GM10248 (cell line): Measurements from ENCODE around the gene HIF1A.
"Not testable (repeated sequence)": the region's sequence is repeated elsewhere in the genome, so short reads cannot be mapped to it uniquely, and the experiment has no call there.

ENCODE experiments used
- CTCF ChIA-PET: fragments of 300-600 bp; sonication (Branson Sonifier 250); formaldehyde crosslinking; extraction: SDS; loops from one replicate; lab custom pipeline; 2021; ENCODE audit warnings: antibody characterized with exemption; lab: Yijun Ruan, JAX
- POLR2A ChIA-PET: fragments of 350-650 bp; sonication (Branson Sonifier 250); formaldehyde crosslinking; extraction: SDS; loops from one replicate; lab custom pipeline; 2020; ENCODE audit warnings: antibody characterized with exemption; lab: Yijun Ruan, JAX
- DNase-seq: peaks from one replicate; pipeline ENCODE4 v3.0.0; 2012; ENCODE audit errors: extremely low spot score
- CTCF ChIP-seq: IDR thresholded peaks from 2 replicates; pipeline ENCODE4 v1.5.1; 2012; ENCODE audit warnings: mild to moderate bottlenecking, low read depth; ENCODE audit errors: extremely low read depth, missing control alignments, control extremely low read depth

The HIF1A gene

GRCh38 chr14:61703342-61704129 lies 8.2 kb downstream of the HIF1A start:
- no peak for TF ChIP-seq CTCF
- ChIA-PET POLR2A (interaction anchor here (0.8 kb wide), 1 partner anchor 10 kb away, joined by 3 read pairs; no protein-coding TSS in a partner anchor), CTCF (interaction anchor here (1.4 to 1.6 kb wide), 2 partner anchors 10 to 25 kb away, joined by 3 read pairs; no protein-coding TSS in a partner anchor)
- no peak for DNase-seq

GRCh38 chr14:61704554-61704953 lies 9.2 kb downstream of the HIF1A start:
- DNase-seq, result no peak
- ChIA-PET POLR2A (no interaction called here), CTCF (interaction anchor here (1.6 kb wide), 1 partner anchor 9 kb away, joined by 3 read pairs; no protein-coding TSS in a partner anchor)
- no peak for TF ChIP-seq CTCF

- ChIA-PET POLR2A (interaction anchor here (1.5 kb wide), 1 partner anchor 14 kb away, joined by 5 read pairs; no protein-coding TSS in a partner anchor), CTCF (interaction anchor here (0.9 to 1.7 kb wide), 2 partner anchors 10 kb away, joined by 3 to 7 read pairs; partner anchors contain the start of gene HIF1A)
- no peak for DNase-seq
- TF ChIP-seq CTCF, result no peak
Measured at GRCh38 chr14:61705017-61705416, 9.7 kb downstream of the HIF1A start.

GRCh38 chr14:61706096-61706690 lies 10.9 kb downstream of the HIF1A start:
- POLR2A ChIA-PET, result interaction anchor here (0.8 to 1.5 kb wide), 2 partner anchors 11 to 13 kb away, joined by 4 to 5 read pairs; partner anchors contain the start of gene HIF1A
- no peak for TF ChIP-seq CTCF
- no peak for DNase-seq
- CTCF ChIA-PET, result interaction anchor here (0.9 to 1.8 kb wide), 8 partner anchors 9 to 275 kb away, joined by 3 to 7 read pairs (median 3); partner anchors contain the start of gene HIF1A

- DNase-seq, POLR2A ChIA-PET, CTCF ChIA-PET: not testable (repeated sequence)
Measured at GRCh38 chr14:61707774-61708173, 12.5 kb downstream of the HIF1A start.

GRCh38 chr14:61708693-61709092 lies 13.4 kb downstream of the HIF1A start:
- POLR2A ChIA-PET, result interaction anchor here (0.6 kb wide), 1 partner anchor 17 kb away, joined by 3 read pairs; no protein-coding TSS in a partner anchor

More at GRCh38 chr14:61708693-61709092, 13.4 kb downstream of the HIF1A start:
- CTCF ChIA-PET, result interaction anchor here (1.0 to 1.6 kb wide), 4 partner anchors 10 to 233 kb away, joined by 3 to 5 read pairs (median 4); no protein-coding TSS in a partner anchor
- DNase-seq, result not testable (repeated sequence)
